ENCODE data around the gene E2F1.
"Not testable (repeated sequence)": the region's sequence is repeated elsewhere in the genome, so short reads cannot be mapped to it uniquely, and the experiment has no call there.

The E2F1 gene

DNA sequence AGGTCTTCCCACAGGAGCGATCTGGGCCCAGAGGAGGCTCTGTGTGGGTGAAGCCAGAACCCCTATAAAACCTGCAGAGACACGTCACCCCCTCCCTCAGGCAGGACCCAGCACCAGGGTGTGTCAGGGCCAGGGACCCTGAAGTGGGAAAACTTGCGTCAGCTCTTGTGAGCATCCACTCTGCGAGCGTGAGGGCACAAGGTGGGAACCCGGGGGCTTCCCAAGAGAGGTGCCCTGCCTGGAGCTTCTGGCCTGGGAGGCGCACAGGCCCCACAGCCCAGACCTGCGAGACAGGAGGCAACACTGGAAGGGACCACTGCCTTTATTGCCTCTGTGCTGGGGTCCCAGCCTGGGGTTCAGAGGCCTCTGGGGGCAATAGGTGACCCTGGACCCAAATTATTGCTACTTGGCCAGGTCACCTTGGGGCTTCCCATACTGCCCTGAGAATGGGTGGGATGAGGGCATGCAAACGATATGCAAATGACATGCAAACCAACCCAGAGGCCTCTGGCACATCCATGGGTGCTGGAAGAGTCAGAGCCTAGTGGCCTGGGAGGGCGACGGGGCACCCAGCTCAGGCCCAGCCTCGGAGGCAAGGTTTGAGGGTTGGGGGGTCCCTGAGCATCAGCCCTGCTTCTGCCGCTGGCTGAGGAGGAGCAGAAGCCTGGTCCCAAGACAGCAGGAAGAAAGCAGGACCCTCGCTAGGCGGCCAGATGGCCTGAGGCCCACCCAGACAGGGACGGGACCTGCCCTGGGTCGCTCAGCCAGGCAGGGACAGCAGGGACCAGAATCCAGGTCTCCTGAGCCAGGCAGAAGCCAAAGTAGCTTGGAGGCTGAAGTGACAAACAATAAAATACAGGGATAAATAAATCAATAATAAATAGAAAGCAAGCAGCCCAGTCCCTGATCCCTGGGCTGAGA, 29.1 kb downstream of the E2F1 start:
- no peak for DNase-seq

DNA sequence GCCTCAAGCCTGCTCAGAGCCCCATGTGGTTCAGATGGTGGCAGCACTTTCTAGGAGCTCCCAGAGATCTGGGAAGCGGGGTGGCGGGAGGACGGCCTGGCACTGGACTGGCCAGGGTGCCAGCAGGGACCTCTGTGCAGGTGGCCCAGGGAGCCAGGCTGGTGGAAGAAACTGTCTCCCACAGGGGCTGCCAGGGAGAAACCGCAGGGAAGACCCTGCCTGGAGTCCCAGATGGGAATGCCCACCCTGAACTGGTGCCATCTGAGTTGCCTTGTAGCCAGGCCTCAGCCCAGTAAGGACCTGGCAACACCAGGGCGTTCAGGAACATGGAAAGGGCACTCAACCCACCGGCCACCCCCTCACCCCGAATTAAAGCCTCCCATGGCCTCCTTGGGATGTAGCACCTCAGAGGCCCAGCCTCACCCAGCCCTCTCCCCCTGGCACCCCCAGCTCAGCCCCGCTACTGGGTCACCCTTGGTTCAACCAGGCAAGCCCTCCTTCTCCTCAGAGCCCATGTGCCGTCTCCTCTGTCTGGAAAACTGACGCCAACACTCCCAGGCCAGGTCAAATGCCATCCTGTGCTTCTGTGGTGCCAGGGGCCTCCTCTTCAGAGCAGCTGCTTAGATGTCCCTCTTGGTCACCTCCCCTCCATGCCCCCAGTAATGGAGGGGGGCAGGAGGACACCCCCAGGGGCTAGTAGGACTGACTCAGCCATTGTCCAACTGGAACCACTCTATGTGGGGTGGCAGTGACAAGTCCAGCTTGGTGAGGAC, 30.0 kb downstream of the E2F1 start:
- DNase-seq, result no peak

DNA sequence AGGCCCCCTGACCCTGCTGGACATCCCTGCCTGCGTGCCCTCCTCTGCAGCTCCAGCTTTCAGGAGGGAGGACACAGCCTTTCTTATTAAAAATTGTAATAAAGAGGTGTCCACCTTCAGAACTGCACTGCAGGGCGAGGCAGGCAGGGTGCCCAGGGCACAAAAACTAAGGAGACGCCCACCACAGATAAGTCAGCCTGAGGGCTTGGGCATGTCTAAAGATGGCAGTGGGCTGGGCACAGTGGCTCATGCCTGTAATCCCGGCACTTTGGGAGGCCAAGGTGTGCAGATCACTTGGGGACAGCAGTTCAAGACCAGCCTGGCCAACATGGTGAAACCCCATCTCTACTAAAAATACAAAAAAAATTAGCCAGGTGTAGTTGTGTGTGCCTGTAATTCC, 31.0 kb downstream of the E2F1 start:
- DNase-seq, result no peak

DNA sequence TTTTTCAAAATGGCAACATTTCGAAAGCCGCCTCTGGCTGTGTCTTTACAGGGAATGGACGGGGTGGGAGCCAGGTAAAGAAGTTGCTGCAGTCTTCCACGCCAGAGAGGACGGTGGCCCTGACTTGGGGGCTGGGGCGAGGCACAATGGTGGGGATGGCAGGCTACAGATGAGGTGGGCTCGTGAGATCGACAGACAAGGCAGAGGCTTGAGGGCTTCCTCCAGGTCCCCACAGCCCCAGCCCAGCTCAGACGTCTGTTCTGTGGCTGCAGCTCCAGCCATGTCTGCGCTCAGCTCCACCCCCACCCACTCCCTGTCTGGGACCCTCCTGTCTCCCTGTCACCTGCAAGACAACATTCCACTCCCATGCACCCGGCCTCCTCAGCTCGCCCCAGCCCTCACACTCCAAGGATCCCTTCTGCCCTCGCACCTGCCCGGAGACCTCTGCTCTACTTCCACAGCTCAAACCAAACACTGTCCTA, 31.5 kb downstream of the E2F1 start:
- no peak for DNase-seq

DNA sequence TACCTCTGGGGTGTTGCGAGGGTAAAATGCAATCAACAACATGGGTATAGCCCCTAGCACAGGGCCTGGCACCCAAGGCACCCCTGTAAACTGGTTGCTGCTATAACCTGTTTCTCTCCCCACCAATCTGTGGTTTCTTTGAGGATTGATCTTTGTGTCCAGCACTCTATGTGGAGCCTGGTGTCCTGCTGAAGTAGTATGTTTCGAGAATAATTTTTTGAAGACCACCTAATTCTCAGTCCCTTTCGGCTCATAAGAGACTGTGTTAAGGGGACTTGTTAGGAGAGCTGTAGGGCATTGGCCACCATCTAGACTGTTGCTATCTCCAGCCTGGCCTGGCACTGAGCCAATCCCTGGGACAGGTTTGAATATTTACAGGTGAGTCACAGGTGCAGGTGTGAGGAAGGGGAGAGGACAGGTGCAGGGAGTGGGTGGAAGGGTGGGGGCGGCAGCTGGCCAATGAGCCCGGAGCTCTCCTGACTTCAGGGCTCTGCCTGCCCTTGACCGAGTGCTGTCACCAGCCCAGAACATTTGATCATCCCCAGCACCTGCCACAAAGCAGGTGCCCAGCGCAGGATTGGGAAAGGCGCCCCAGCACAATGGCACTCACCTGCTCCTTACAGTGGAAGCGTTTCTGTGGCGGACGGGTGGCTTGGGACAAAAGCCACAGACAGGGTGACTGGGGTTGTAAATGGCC, 32.1 kb downstream of the E2F1 start:
- no peak for DNase-seq

DNA sequence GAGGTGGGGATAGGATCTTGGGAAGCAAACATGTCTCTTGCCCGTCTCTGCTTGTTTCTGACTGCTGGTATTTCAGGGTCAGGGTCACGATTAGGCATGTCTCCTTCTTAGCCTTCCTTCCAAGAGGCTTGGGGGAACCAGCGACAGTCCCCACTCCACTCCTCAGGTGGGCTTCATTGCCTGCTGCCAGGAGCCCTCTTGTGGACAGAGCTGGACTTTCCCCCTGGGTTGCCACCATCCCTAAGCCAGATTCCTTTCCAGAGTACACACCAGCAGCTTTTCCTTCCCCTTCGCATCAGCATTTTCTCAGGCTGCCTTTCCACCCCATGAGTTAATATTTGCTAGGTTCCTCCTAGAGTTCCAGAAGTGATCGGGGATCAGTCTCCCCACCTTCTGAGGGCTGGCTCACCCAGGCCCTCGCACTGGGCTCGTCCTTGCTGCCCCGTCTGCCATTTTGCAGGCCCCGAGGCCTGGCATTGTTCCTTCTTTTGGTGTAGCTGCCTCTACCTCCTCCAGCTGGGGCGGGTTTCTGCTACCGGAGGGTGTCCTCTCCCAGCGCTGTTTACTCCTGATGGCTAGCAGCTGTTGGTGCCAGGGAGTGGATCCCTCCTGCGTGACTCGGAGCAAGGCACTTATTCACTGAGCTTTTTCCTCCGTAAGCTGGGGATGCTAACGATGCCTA, 32.8 kb downstream of the E2F1 start:
- DNase-seq, result no peak

DNA sequence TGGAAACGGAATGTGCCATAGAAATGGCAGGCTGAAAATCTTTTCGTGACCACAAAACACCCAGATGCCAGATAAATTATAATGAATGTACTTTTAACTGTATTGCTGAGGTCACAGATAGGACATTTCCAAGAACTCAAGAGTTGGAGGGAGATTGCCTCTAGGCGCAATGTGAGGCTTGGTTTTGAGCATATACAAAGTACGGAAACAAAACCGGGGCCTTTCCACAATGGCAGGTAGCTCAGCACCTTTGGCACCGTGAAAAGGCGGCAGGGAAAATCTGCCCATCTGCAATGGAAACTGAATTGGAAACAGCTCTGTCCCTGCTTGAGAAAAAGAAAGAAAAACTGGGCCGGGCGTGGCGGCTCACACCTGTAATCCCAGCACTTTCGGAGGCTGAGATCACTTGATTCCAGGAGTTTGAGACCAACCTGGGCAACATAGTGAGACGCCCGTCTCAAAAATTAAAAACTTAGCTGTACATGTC, 34.6 kb downstream of the E2F1 start:
- DNase-seq, result no peak

DNA sequence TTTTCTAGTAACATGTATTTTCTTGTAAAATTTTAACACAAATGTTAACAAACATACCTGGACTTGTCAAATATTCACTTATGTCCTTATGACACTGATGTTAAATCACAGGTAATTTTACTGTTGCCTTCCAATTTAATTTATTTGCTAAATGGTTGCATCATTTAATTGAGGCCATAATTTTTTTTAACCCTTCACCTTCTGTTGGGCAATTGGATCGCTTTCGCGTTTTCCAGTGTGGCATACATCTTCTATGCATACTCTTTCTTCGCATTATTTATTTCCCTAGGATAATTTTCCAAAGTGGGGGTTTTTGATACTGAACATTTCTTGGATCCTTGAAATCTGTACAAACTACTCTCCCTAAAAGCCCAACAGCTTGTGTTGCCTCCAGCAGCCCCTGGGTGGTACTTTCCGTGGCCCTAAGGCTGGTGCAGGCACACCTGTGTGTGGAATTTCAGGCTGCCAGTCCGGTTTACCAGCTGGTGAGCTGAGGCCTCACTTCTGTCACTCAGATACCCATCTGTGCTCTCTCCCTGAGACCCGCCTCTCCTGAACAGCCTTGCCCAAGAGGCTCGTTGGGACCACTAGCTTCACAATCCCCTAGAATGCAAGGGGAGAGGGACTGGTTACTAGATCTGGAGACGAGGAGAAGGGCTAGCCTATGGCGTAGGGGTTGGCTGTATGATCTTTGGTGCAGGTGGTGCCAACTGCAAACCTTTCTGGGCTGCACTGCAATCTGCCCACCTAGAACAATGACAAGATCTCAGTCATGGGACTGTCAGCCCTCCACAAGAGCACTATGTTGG, 35.2 kb downstream of the E2F1 start:
- DNase-seq, result no peak

DNA sequence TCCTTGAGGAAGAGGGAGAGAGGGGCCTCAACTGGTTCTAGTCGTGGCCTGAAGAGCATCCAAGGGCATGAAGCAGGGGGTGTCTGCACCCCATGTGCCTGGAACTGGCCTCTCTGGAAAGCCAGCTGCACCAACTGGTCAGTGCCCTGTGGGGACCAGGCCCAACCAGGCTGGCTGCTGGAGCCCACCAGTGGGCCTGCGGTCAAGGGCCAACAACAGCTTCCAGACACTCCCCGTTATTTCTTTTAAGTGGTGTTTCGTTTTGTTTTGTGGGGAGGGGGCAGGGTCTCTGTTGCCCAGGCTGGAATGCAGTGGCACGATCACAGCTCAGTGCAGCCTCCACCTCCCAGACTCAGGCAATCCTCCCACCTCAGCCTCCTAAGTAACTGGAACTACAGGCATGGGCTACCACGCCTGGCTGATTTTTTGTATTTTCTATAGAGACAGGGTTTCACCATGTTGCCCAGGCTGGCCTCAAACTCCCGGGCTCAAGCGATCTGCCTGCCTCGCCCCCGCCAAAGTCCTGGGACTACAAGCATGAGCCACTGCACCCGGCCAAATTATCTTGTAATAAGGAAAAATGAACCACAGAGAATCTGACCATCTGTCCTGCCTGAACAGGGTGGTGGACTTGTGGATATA, 36.0 kb downstream of the E2F1 start:
- no peak for DNase-seq

DNA sequence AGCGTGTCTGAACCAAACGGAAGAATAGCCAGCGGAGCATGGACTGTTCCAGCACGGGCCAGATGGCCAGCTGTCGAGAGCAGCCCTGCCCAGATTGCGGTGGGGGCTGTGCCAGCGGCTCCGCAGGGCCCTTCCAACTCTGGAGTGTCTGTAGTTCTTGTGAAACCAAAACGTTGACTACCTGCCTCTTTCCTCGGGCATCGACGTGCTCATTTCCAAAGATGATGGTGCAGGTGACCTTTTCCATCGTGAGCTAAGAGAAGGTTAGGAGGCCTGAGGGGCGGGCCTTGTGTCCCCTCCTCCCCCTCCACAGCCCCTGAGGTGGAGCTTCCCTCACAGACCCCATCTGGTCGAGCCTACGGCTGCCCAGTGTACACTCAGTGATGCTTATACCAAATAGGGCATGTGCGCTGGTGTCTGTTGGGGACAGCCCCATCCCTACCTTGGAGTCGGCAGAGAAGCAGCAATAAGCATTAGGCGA, 36.9 kb downstream of the E2F1 start:
- no peak for DNase-seq

DNA sequence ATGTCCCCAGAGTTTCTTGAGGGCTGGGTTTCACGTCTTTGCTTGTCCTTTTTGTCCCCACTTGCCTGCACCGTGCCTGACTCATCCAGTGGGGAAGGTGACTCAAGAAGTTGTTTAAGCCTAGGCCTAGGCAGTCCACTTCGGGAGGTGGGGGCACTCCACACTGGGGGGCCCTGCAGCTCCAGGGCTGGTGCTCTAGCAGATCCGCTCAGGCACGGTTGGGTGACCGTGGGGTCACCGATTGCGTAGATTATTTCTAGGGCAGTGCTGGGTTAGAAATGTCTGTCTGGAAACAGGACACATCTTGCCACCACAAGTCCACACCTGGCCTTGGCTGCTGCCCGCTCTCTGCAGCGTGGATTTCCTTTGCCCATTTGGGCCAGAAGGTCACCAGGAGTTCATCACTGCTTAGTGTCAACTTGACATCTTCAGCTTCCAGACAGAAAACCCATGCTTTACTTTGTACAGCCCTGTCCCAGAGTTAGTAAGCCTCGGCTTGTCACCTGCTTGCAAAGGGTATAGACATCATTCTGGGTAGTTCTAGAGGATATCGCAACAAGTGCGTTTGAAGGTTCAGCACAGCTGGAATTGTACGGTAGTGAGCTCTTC, 37.7 kb downstream of the E2F1 start:
- DNase-seq, result no peak

DNA sequence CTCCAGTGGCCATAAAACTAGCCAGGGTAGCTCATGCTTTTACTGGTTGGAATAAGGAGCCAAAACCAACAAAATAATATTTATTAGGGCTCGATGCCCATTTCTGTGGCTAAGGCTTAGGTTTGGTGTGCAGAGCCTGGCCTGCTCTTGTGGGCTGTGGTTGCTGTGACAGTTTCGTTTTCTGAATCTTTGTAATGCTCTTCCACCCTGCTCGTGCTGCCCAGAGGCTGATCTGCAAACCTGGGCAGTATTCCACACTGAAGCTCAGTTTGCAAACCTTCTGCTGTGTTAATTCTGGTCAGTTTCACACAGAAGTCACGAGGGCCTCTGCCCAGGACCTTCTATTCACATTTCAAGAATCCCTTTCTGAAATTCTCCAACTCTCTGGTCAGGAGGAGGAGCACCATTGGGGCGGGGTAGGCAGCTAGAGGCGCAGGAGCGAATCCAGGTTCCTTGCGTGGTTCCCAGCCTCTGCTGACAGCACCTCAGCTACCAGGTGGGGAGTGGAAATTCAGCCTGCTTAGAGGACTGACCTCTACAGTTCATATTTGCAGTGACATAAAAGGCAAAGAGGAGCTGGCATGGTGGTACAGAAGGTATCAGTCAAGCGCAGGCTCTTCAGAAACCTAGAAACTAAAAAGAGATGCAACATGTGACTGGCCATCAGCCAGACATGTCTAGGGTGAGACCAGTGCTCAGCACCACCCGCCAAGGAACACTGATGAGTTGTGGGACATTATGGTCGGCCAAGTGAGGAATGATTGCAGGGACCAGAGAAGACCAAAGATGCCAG, 38.4 kb downstream of the E2F1 start:
- no peak for DNase-seq

DNA sequence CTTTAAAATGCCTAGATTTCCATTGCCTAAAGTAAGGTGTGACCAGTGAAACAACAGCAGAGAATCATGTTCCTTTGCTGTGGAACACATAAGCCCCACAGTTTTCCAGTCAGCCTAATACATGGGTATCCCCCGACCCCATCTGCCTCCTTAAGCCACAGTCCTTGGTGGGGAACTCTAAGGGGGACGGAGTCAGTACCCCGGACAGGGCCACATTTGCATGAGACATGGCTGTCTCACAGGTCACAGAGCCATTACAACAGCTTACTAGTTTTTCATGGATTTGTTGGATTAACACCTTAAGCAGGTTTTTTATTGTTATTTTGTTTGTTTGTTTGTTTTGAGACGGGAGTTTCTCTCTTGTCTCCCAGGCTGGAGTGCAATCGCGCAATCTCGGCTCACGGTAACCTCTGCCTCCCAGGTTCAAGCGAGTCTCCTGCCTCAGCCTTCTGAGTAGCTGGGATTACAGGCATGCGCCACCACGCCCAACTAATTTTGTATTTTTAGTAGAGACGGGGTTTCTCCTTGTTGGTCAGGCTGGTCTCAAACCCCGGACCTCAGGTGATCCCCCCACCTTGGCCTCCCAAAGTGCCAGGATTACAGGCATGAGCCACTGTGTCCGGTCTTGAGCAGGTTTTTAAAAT, 39.1 kb downstream of the E2F1 start:
- not testable (repeated sequence) for DNase-seq

DNA sequence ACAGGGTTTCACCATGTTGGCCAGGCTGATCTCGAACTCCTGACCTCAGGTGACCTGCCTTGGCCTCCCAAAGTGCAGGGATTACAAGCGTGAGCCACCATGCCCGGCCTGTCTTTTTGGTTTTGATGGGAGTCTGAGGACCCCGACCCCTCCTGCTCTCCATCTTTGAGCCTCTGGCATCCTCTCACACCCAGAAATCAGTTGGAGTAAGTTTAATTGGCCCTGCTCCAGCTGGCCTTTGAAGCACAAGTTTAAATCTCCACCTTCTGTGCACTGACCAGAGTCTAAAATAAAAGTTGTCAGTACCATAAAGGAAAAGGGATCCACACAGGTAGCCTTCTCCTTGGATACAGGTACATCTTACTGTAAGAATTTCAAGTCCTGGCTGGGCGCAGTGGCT, 40.0 kb downstream of the E2F1 start:
- no peak for DNase-seq

DNA sequence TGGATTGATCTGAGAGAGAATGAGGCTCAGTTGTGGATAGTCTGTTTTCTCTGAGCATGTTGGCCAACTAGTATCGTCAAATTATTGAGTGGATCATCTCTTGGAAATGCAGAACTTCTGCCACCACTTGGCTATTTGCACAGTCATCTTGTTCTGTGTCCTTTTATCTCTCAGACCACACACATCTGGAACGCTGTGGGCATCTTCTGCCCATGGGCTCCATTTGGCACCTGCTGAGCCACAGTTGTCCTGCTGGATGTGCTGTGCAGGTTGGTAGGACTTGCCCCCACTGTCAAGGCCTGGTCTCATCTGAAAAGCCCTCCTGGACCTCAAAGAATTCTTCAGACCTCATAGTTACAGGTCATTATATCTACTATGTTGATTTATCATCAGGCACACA, 40.8 kb downstream of the E2F1 start:
- DNase-seq, result no peak

DNA sequence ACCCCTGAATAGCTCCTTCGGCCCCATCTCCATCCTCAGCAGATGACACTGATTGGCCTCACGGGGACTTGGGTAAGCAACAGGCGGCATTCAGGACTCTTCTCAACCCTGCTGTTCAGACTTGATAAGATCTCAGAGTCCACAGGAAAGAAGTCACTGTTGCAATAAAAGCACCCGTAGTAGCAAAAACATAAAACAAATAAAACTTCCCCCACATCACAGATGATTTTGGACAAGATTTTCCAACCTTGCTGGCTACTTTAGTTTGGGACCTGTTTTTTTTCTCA, 41.2 kb downstream of the E2F1 start:
- DNase-seq, result no peak

DNA sequence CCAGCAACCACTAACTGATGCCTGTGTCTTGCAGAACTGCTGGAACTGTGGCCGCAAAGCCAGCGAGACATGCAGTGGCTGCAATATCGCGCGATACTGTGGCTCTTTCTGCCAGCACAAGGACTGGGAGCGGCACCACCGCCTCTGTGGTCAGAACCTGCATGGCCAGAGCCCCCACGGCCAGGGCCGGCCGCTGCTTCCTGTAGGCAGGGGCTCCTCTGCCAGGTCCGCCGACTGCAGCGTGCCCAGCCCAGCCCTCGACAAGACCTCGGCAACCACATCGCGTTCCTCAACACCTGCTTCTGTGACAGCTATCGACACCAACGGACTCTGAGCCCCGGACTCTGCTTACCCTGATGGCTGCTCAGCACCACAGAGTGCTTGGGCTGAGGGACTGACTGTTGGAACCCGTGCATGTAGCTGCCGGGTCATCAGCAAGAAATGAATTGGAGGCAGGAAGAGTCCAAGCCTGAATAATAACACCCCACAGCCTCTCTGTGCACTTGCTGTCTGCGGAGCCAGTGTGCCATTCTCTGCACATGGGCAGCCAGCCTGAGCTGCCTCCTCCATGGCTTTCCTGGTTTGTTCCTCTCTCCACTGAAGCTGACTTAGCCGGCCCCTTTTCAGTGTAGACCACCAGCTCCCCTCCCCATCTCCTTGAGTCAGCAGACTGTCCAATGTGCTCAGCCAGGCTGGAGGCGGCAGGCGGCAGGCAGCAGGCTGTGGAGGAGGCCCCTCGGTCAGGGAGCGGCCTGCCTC, 41.7 kb downstream of the E2F1 start:
- DNase-seq, result no peak

DNA sequence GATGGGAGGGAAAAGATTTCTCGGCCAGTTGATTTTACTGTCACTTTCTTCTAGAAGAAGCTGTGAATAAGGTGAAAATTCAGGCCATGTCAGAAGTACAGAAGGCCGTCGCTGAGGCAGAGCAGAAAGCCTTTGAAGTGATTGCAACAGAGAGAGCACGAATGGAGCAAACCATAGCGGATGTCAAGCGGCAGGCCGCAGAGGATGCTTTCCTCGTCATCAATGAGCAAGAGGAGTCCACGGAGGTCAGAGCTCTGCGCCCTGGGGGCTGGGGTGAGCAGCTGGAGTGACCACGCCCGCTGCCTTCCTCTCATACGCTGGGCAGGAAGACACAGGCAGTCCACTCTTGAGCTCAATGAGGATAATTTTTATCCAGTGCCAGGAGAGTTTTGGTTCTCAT, 45.9 kb downstream of the E2F1 start:
- no peak for DNase-seq

DNA sequence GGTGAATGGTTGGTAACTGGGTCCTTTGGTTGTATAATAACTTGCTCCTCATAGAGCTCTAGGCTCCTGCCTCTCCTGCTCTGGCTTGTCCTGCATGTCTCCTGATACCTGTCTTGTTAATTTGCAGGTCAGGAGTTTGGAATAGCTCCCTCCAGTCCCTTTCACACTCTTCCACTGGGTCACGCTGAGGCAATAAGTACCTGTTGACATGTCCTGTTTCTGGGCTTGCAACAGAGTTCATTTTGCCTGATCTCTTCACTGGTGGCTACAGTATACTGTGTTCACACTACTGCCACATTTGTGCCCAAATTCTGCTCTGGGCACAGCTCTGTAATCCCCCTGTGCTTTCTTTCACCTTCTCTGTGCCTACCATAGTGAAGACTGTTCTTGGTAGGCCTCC, 49.4 kb downstream of the E2F1 start:
- no peak for DNase-seq
